HG03575 (cell line): ENCODE results near the gene SEMA3A.

Experiments used
- ATAC-seq: cut with Tn5 transposase; IDR thresholded peaks from one replicate; pipeline ENCODE4 v1.9.1; 2021; ENCODE audit not compliant: unreplicated experiment, insufficient number of reproducible peaks, low FRiP score; ENCODE audit errors: extremely low read depth

The SEMA3A gene

DNA sequence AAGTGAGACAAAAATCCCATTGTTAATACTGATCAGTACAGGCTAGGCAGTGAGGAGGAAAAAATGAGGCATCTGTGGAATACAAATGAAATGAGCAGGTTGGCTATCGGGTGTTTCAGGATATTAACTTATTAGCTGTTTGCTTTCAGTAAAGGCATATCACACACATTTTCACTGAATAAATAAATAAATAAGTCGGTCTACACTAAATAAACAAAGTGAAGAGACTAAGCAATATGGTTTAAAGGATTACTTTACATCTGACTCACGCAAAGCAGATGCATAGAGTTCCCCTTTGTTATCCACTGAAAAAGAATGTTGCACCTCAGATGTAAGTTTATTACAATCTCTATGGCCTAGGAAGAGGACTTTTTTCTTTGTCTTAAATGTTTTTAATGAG, 6.3 kb upstream of the SEMA3A start:
- no peak for ATAC-seq

DNA sequence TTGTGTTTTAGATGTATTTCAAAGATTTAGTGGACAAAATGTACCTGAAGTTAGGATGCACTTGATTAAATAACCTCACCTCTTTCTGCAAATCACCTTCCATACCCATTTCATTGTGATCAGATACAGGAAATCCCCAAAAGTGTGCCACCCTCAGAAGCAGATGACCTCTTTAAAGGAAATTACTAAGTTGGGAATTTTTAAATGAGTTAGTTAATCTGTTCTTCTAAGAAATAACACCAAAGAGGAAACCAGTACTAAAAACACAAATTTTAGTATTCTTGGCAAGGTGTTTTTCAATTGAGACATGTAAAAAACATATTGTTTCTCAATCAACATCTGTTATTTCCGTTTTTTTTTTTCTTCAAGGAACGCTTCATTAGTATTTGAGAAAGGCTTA, 4.6 kb upstream of the SEMA3A start:
- no peak for ATAC-seq

DNA sequence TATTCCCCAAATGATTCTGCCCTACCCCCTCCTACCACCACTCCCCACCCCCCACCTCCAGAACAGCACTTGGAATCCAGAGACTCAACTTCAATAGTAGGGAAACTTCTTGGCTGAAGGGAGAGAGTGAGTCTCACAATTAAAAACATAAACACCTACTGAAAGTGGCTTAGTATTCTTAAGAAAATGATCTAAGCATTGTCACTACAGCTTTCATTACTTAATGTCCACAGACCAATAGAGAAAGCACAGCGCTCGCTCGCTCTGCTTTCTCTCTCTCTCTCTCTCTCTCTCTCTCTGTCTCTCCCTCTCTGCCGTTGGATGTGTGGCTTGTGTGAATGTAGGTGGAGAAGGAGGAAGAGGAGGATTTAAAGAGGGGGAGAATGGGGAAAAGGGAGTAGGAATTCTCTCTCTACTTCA, 1.5 kb upstream of the SEMA3A start:
- ATAC-seq: no peak

DNA sequence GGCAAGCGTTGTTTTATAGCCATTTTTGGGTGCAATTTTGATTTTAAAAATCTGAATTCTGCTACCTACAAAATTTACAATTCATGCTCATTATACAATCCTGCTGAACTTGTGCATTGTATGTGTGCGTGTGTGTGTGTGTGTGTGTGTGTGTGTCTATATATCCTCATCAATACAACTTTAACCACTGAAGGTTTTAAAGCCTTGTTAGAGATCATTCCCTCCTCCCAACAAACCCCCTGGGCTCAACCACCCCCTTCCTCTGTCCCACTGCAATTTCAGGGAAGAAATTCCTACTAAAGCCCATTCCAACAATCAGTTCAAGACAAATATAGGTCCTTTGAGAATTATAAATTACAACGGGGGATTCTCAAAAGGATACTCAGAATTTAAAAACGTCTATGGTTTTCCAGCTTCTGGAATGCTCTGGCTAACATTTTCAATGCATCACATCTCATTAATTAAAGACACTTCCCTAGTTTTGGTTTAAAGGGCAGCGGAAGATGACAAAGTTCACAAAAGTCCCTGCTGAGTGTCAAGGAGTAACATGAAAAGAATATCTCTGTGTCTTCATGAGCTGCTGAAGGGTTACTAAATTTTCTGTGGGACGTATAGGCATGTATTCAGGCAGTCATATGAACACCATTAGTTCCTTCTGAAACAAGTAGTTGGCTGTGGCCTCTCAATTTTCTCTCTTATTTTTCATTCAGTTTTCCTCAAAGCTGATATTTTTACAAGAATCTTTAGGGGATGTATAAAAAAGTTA, 889 bp upstream of the SEMA3A start:
- ATAC-seq: no peak

DNA sequence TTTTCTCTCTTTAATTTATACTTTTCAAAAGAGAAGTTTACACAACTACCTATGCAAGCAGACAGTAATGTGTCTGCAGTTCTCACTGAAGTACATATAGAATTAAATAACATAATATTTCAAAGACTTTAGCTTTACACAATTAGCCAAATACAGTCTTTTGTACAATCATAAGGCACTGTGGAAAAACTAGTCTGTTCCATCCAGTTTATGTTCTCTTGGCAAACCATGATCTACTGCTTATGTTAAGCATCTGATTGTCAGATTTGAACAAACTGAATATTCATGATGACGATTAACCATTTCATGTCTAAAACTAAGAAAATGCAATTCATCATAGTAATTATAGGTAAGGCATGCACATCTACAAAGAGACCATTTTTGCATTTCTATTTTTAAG, 842 bp downstream of the SEMA3A start:
- ATAC-seq: no peak

DNA sequence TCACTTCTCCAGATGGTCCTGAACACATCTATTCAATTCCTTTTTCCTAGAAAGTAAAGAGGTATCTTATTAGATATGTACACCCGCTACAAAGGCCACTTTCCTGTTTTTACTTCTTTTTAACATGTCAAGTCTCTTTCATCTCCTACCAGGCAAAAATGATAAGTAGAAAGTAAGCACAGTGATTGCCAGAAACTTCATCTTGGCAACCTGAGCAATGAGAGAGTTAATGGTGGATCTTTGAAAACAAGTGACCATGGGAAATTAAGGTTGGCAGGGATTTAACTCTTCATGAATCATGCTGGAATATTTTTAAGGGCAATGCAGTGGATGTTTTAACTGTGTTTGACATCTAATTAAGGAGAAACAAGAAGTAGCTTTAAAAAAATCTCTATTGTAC, 2.7 kb downstream of the SEMA3A start:
- ATAC-seq: no peak

DNA sequence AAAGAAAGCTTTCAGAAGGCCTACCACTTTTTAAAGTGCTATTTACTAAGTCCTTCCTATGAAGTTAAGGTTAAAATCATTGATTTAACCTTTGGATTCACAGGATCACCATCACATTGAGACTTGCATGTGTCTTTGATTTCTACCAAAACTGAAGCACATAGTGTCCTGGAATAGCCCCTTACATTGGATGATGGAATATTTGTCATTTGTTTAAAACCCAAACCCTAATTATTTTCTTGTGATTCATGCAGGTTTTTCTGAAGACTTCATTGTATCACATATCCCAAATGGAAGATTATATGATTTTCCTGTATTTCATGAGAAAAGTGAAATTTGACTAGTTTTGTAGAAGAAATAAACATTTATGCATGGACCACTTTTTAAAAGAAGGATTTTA, 3.3 kb downstream of the SEMA3A start:
- no peak for ATAC-seq

DNA sequence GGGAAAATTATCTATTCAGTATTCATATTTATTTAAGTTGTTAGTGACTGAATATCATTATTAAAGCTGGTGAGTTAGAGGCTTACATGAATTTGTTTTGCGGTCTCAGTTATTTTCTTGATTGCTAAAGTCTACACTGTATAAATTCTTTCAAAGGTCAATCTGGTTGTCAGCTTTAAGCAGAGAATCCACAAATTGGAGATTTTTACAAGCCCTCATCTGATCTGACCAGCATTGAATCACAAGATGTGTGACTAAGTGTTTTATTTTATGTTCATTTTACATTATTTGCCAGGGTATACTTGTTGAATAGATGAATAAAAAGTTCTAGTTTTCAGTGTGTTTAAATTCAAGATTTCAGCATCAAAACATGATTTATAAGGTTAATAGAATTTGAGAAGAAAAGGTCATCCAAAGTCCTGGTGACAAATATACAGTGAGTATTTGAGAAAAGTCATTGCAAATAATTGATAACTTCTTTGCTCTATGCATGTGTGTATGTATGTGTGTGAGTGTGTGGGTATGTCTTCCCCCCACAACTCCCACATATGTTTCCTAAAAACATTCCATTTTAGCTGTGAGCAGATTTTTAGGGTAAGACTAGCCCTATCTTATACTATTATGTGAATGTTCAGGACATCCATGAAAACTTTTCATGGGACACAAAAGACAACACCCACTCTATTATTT, 4.4 kb downstream of the SEMA3A start:
- ATAC-seq: no peak

DNA sequence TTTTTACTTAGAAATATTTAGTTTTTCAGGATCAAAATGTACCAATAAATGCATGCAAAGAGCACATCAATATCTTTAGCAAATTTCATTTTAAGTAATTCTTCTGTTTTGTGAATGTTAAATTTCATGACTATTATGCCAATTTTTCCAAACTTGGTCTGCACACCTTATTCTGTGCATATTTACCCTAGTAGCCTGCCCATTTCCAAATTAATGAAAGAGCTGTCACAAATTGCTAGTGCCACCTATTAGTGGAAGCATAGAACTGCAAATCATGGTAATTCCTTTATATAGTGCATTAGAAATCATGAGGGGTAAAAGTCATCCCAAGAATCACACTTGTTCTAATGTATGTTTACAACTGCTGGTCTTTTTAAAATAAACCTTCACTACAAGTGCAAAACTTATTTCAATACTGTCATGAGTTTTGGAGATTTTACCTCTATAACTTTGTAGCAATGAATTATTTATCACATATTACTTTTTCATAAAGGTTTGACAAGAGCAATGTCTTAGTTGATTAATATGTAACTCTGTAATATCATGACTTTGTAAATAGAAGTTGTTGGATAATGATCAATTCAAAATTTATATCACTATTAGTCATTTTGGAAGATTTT, 5.7 kb downstream of the SEMA3A start:
- no peak for ATAC-seq

DNA sequence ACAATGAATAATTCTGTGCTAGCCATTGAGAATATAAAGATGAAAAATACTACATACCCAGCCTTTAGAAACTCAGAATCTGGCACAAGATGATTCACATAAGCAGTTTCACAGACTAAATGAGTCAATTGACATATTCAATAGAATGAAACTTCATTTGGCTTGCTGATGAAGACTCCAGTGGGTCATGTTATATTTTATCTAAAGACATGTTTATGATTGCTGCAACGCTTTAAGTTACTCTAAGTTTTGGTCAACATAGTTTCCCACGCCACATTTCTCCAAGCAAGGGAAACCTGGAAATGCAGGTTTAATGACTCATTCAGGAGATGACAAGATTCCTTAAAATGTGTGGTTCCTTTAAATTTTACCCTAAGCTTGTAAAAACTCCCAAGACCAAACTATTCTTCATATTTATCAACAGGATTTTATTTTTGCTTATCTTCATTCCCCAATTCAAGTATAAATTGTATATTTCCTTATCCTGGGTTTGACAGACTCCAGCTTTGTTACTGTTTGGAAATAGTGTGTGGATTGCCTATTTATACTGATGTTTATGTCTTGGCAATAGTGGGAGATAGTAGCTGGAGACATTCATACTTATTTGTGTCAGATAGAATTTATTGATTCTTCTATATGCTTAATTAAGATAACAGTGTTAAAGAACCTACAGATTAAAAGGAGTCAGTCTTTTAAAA, 6.6 kb downstream of the SEMA3A start:
- ATAC-seq: no peak

DNA sequence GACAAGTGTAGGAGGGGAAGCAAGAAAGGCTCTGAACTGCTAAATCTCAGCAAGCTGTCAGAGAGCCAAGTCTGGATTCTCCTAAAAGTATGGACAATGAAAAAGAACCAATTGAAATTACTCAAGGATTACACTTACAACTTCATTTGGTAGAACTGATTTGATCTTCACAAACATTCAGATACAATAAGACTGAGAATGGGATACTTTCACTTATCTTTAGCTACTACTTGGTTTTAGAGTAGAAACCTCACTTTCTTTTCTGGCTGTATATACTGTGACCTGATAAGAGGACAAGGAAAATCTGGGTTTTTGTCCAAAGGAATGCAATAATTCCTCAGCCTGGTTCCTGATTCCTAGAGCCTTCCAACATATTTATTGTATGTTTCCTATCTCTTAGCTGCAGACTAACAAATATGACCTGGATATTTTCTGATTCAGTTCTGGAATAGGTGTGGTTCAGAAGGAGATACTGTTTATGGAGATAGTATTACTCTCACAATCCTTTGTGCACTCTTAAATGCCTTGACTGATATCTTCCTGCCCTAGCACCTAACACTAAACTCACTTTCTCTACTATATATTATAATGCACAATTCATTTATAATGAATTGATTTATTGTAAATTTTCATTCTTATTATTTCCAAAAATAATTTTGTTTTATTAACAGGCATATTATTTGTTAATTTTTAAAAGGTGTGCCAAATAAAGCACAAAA, 7.3 kb downstream of the SEMA3A start:
- no peak for ATAC-seq

DNA sequence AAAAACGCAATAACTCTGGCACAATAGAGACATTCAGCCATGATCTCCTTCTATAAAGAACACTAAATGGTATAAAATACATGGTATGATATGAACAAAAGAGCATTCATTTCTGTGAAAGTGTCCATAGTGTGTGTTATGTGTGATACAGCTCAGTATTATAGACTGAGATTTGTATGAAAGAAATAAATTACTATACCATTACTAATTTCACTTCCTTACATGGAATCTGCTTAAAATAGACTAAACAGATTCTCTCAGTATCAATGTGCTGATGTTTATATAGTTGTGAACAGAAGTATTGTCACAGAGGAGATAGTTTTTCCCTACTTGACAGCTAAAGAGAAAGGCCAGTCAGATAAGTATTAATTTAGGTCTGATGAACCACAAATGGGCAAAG, 10.8 kb downstream of the SEMA3A start:
- no peak for ATAC-seq

DNA sequence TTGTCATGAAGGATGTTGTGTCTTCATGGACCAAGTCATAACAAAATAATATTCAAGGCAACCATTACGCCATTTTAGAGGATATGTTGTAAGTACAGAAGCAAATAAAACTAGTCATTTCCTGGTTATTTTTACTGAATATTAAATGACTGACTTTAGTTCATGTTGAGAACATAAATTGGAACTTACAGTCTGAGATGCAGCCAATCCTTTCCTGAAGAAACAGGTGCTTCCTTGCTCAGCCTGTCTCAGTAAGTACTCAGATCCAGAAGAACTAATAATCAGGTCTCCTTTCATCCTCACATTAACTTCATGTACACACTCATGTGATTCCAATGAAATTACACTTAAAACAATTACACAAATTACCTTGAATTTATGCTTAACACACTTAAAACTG, 12.3 kb downstream of the SEMA3A start:
- no peak for ATAC-seq

DNA sequence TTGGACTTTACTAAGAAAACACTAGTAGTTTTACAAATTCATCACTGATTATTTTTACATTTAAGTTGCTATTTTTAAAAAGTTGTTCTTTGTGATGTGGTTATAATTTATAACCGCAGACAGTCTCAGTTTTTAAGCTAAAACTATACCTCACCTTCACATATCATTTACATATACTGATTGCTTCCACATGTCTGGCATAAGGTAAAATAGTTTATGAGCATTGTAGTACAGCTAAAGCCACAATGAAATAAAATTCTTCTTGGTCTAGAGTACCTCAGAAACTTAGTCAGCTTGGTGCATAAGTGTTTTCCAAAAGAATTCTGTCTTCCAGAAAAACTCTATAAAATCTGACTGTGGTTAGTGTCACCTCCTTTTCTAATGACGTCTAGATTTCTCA, 13.0 kb downstream of the SEMA3A start:
- ATAC-seq: no peak

DNA sequence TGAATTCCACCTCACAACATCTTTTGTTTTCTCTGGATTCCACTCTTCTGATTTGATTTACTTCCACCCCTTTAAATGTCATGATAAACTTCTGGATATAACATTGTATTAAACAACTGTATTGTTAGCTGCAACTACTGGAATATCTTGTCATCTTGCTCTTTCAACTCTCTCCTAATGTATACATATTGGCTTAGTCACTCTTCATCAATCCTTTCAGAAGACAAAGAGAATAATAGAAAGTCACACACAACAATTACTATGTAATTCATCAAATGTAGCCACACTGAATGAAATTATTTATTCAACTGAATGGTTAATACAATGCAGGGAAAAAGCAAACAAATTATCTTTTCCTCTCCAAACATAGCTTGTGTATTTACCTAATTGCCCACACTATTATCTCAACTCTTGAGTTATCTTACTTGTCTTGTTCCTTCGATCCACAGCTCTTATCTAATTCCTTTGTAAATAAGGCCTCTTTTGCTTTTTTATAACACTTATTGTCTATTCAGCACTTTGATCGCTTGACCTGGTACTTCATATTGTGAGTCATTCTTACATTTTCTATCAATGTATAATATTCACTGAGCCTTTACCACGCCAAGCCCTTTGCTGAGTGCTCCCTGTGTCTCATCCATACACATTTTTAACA, 16.7 kb downstream of the SEMA3A start:
- ATAC-seq: no peak

DNA sequence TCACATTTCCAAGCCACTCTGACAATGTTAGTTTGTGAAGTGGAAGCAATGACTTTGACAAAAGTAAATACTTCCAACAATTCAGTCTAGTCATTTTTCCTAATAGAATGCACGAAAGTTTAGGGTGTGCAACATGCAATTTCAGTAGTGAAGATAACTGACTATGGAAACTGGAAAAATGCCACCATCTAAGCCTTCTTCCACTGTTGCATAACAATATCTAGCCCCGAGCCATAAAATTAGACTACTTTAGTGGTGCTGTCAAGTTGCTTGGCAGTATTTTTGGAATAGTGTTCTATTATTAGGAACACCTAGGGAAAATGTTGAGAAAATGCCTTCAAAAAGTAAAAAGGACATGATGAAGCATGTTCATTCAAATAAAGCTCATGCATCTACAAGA, 17.9 kb downstream of the SEMA3A start:
- ATAC-seq: no peak

DNA sequence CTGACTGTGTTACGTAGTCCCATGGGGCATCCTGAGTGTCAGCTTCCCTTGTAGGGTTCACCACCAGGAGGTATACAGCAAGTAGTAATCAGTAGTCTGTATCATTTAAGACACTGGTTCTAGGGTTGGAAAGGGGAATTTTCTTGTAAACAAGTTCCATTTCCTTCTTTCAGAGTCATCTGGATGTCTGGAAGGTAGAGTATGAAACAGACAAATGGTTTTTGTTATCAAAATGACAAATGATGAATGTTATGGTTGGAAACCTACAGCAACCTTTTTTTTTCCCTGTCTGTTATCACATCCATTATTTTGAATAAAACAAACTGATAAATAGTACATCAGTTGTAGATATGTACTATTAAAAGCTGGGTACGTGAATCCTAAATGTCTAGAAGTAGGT, 19.1 kb downstream of the SEMA3A start:
- ATAC-seq: no peak

DNA sequence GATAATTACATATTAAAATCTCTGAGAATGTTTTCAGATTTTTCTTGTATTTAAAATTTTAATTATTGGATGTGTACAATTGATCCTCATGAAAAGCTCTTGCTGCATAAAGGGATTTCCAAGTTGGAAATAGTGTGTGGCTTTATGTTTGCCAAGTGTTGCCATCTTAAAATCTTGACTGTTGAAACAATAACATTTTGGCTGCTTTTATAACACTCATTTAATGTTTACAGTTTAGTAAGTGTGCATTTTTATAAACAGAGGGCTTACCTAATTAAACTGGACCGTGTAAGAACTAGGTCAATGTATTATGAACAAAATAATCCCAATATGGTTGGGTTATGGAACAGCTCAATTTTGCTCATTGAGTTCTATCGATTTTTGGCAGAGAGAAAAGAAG, 23.9 kb downstream of the SEMA3A start:
- no peak for ATAC-seq

DNA sequence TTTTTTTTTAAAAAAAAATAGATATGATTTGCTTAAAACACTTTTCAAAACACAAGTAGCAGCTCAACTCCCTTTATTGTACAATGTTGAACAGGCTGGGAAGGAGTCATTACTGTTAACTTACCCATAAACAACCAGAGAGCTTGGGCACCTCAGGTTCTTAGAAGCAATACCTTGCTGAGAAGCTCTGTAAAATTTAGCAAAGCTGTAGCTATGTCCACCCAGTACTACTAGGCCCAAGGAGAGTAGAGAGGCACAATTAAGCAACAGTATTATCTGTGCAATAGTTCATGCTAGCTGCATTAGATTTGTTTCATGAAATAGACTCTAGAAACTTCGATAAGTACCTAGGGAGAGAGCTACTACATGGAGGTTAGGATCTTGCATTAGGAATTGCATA, 32.0 kb downstream of the SEMA3A start:
- no peak for ATAC-seq
